PFSK-1 (cell line): ENCODE measurements around the gene MSANTD1.

Experiments used
- POLR2AphosphoS5 ChIP-seq: IDR thresholded peaks from 2 replicates; pipeline ENCODE4 v1.6.1; 2012; ENCODE audit warnings: low read depth, mild to moderate bottlenecking, control low read depth, low read length, moderate library complexity
- REST ChIP-seq, 2 experiments: IDR thresholded peaks; 2 replicates each; pipeline versions ENCODE4 v1.6.1 to v1.8.0; 2011 to 2012; ENCODE audit warnings: low read depth in 2 of 2, low read length in 2 of 2, control low read depth in 1 of 2, inconsistent platforms in 1 of 2, mild to moderate bottlenecking in 1 of 2, moderate library complexity in 1 of 2; ENCODE audit not compliant: insufficient read depth in 1 of 2

DNA sequence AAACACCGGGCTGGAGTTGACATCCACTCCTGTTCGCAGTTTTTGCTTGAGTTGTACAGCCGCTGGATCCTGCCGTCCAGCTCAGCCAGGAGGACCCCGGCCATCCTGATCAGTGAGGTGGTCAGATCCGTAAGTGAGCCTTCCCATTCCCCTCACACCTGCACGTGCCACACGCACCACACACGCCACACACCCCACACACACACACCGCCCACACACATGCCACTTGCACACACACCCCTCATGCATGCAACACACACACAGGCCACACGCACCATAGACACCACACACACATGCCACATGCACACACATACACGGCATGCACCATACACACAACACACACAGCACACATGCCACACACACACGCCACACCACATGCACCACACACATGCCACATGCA lies 20.1 kb upstream of the MSANTD1 start:
- no peak for TF ChIP-seq POLR2AphosphoS5
- no peak for TF ChIP-seq REST (IDR thresholded peaks at IDR 0.05; ENCODE audit: insufficient read depth in 1 of 2, low read depth in 2 of 2, low read length in 2 of 2)
